HG02610 (cell line): Measurements from ENCODE around the gene PDE8A.
A peak's percentile ranks its signal among the peaks of the same experiment; 100 is the strongest.

ENCODE experiments used
- ATAC-seq: cut with Tn5 transposase; IDR thresholded peaks from one replicate; pipeline ENCODE4 v1.9.1; 2021; ENCODE audit warnings: mild to moderate bottlenecking, moderate library complexity; ENCODE audit not compliant: unreplicated experiment

PDE8A gene

GRCh38 chr15:84981711-84982300 lies at the start of gene PDE8A:
Gene PDE8A, plus strand, starts transcription at chr15:84981856. Its CDS starts 307 bp downstream, at chr15:84982163.
- ATAC-seq: peak; percentile 15

GRCh38 chr15:84934942-84935729 lies 46.5 kb upstream of the PDE8A start:
- ATAC-seq: no peak

- no peak for ATAC-seq
Observed at GRCh38 chr15:84937144-84937543, 44.5 kb upstream of the PDE8A start.

GRCh38 chr15:84938726-84939125 lies 42.9 kb upstream of the PDE8A start:
- no peak for ATAC-seq

- no peak for ATAC-seq
Observed at GRCh38 chr15:84940399-84940798, 41.3 kb upstream of the PDE8A start.

- no peak for ATAC-seq
Observed at GRCh38 chr15:84942456-84942855, 39.2 kb upstream of the PDE8A start.

- no peak for ATAC-seq
Observed at GRCh38 chr15:84944311-84944710, 37.3 kb upstream of the PDE8A start.

GRCh38 chr15:84944861-84945260 lies 36.8 kb upstream of the PDE8A start:
- ATAC-seq: no peak

- no peak for ATAC-seq
Observed at GRCh38 chr15:84946772-84947489, 34.7 kb upstream of the PDE8A start.

- no peak for ATAC-seq
Observed at GRCh38 chr15:84947947-84948830, 33.5 kb upstream of the PDE8A start.

GRCh38 chr15:84949043-84949442 lies 32.6 kb upstream of the PDE8A start:
- no peak for ATAC-seq

- ATAC-seq: no peak
Observed at GRCh38 chr15:84949845-84950569, 31.6 kb upstream of the PDE8A start.

- ATAC-seq: no peak
Observed at GRCh38 chr15:84950570-84951111, 31.0 kb upstream of the PDE8A start.

GRCh38 chr15:84951736-84952135 lies 29.9 kb upstream of the PDE8A start:
- no peak for ATAC-seq

- ATAC-seq: no peak
Observed at GRCh38 chr15:84953136-84953535, 28.5 kb upstream of the PDE8A start.

- ATAC-seq: no peak
Observed at GRCh38 chr15:84953726-84954125, 27.9 kb upstream of the PDE8A start.

- peak; percentile 54 for ATAC-seq
Observed at GRCh38 chr15:84955089-84955848, 26.4 kb upstream of the PDE8A start.

- no peak for ATAC-seq
Observed at GRCh38 chr15:84956199-84956598, 25.5 kb upstream of the PDE8A start.

- ATAC-seq: no peak
Observed at GRCh38 chr15:84960391-84961113, 21.1 kb upstream of the PDE8A start.
